GM12892 (cell line): ENCODE measurements around the gene PARD3.

Source experiments
- POLR2A ChIP-seq: IDR thresholded peaks from 2 replicates; pipeline ENCODE4 v1.6.1; 2011; ENCODE audit warnings: low read depth, low read length, control low read depth
- TAF1 ChIP-seq: IDR thresholded peaks from 2 replicates; pipeline ENCODE4 v1.6.1; 2011; ENCODE audit warnings: low read depth, mild to moderate bottlenecking, control low read depth, low read length, borderline replicate concordance

GRCh38 chr10:34184939-34185386, 630.1 kb downstream of the PARD3 start:
- TF ChIP-seq POLR2A, result no peak
- no peak for TF ChIP-seq TAF1
